ENCODE measurements around the gene CPTP. TPM values are rescaled to one million over a fixed set of nuclear protein-coding genes. Genes with fewer than 3 reads are reported as not detected.

Gene CPTP
- total RNA-seq, 6 experiments from 2014 or later: 24.6 to 31.5 (median 26.6) TPM

DNA sequence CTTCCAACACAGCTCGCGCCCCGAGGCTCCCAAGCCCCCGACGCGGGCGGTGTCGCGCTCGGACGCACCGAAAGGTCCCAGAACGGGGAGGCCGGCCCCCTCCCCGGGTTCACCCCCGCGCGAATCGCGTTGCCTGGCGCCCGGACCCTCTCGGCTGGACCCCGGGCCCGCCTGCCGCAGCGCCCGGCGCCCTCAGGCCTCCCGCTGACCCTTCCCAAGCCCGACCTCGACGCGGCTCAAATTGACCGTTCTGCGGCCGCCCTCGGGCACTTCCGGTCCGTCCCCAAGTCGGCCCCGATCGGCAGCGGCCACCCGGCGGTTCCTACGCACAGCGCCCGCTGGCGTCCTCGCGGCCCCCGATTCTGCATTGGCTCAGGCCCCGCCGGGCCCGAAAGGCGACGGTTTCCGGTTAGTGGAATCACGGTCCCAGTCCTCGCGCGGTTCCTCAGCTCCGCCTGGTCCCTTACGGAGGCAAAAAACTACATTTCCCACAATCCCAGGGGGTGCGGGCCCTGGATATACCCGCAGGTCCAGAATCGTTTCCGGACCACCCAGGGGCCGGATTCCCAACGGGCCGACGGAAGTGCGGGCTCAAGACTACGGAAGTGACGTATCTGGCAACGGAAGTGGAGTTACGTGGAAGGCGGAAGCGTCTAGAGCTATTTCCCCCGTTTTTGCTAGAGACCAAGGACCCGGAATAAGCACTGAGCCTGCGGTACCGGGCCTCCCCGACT is 50.5 kb downstream of the CPTP start, which contains the start of gene AURKAIP1:
AURKAIP1 (minus strand) TSS at position 279 of the 734 bp plus-strand sequence. CDS start 451 bp downstream, outside the sequence.
- Mint-ChIP-seq H3K27me3 (ENCODE audit: insufficient read depth) (no peaks in the 10 kb centered on the region), H3K4me1 (ENCODE audit: low read depth) (peaks cover 11% of the 10 kb centered on the region; the same call in 1 of the 2 replicates), H3K9me3 (no peaks in the 10 kb centered on the region), H3K4me3 (peak within 1 kb of the TSS; percentile 91), H3K36me3 (ENCODE audit: low read depth) (no peaks in the 10 kb centered on the region), H3K27ac (peak within 1 kb of the TSS; percentile 96)
- peak; percentile 100 for DNase-seq
- TF ChIP-seq, protein P1, sequence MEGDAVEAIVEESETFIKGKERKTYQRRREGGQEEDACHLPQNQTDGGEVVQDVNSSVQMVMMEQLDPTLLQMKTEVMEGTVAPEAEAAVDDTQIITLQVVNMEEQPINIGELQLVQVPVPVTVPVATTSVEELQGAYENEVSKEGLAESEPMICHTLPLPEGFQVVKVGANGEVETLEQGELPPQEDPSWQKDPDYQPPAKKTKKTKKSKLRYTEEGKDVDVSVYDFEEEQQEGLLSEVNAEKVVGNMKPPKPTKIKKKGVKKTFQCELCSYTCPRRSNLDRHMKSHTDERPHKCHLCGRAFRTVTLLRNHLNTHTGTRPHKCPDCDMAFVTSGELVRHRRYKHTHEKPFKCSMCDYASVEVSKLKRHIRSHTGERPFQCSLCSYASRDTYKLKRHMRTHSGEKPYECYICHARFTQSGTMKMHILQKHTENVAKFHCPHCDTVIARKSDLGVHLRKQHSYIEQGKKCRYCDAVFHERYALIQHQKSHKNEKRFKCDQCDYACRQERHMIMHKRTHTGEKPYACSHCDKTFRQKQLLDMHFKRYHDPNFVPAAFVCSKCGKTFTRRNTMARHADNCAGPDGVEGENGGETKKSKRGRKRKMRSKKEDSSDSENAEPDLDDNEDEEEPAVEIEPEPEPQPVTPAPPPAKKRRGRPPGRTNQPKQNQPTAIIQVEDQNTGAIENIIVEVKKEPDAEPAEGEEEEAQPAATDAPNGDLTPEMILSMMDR (IDR thresholded peaks at IDR 0.05): peak; percentile 75

DNA sequence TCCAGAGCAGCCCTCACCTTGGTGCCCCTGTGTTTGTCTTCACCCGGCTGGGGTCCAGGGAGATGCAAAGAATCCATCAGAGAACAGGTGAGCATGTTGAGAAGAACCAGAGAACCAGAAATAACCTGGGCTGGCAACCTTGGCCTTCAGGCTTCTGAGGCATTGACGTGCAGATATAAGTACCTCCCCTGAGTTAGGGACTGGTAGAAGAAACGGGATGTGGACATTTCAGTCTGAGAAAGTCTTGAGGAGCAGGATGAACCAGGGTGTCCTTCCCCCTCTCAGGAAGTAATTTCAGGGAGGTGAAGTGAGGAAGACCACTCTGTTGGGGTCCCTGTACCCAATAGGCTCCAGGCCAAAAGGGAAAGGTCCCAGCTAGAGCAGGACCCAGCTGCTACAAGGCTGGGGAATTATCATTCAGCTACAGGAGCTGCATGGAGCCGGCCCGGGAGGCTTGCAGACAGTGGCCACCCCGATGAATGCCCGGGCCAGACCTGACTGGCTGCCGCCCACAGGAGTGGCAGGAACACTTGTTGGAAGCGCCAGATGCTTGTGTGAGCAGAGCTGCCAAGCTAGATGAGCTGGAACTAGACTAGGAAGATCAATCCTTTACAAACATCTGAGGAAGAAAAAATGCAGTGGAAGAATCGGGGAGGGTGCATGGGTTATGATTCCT is 52.1 kb downstream of the CPTP start:
- no peak for DNase-seq
- peak overlapping the region; percentile 77 for H3K27ac Mint-ChIP-seq
- H3K4me1 Mint-ChIP-seq (ENCODE audit: low read depth): peaks cover 11% of the 10 kb centered on the region; the same call in 1 of the 2 replicates
- peak overlapping the region; percentile 91; the same call in 1 of the 2 replicates for H3K4me3 Mint-ChIP-seq
- TF ChIP-seq, protein P1 (IDR thresholded peaks at IDR 0.05): no peak
- no peaks in the 10 kb centered on the region for H3K27me3 Mint-ChIP-seq (ENCODE audit: insufficient read depth)
- H3K9me3 Mint-ChIP-seq: no peaks in the 10 kb centered on the region
- no peaks in the 10 kb centered on the region for H3K36me3 Mint-ChIP-seq (ENCODE audit: low read depth)

DNA sequence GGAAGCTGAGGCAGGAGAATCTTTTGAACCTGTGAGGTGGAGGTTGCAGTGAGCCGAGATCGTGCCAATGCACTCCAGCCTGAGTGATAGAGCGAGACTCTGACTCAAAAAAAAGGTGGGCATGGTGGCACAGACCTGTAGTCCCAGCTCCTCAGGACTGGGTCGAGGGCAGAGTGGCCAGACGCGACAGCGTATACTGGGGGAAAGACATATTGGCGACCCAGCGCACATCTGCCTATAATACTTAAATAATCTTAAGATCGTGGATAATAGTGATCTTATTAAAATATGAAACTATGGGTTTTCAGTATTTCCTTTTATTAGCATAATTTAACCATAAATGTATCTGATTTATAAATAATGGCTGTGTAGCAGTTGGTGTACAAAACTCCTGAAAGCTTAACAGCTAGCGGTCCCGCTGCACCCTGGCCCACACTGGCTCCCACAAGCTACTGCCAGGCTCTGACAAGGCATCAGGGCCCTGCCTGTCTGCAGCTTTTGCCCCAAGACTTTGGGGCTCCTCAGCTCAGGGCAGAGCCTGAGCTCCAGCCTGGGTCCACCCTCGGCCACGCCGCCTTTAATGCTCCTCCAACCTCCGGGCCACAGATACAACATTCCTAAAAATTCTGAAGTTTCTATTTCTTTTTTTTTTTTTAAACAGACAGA is 53.1 kb downstream of the CPTP start:
- TF ChIP-seq, protein P1 (IDR thresholded peaks at IDR 0.05): no peak
- Mint-ChIP-seq H3K36me3 (ENCODE audit: low read depth) (no peaks in the 10 kb centered on the region), H3K27ac (no peak overlapping the region), H3K27me3 (ENCODE audit: insufficient read depth) (no peaks in the 10 kb centered on the region), H3K4me3 (no peak overlapping the region), H3K9me3 (no peaks in the 10 kb centered on the region), H3K4me1 (ENCODE audit: low read depth) (peaks cover 6% of the 10 kb centered on the region; the same call in 1 of the 2 replicates)
- DNase-seq: no peak

Small RNA genes lying within 50 kb of the gene (microRNA-seq; reads per million reads assigned to microRNA genes)
- gene MIR6726 (20.1 reads per million, percentile 26 among the genes with 10 or more reads in this experiment), gene MIR6727 (4.6 reads per million), gene MIR6808 (2.3 reads per million)

Other genes with a start within 250 kb of the CPTP start
- 10 to 100 TPM in 1 of 6 experiments, 1 to 10 TPM in 5; 8.7 to 10.3 (median 9.6) TPM for gene C1orf159, start 208.7 kb upstream of the CPTP start, total RNA-seq (2021; fragmentation: NEBNext Ultra II Directional; extraction: Animal tissue kit (Norgen Biotek cat#: 25700))
- not detected for gene TTLL10, start 150.9 kb upstream of the CPTP start, total RNA-seq (2021; fragmentation: NEBNext Ultra II Directional; extraction: Animal tissue kit (Norgen Biotek cat#: 25700))
- not detected for gene TNFRSF18, start 118.2 kb upstream of the CPTP start, total RNA-seq (2021; fragmentation: NEBNext Ultra II Directional; extraction: Animal tissue kit (Norgen Biotek cat#: 25700))
- gene TNFRSF4, start 110.6 kb upstream of the CPTP start, total RNA-seq (2021; fragmentation: NEBNext Ultra II Directional; extraction: Animal tissue kit (Norgen Biotek cat#: 25700)): under 1 TPM in 1 of 6 experiments, not detected in 5; 0.17 TPM
- gene SDF4, start 92.8 kb upstream of the CPTP start, total RNA-seq (2021; fragmentation: NEBNext Ultra II Directional; extraction: Animal tissue kit (Norgen Biotek cat#: 25700)): 100 to 1,000 TPM; 182 to 231 (median 196) TPM
- 10 to 100 TPM; 24.5 to 35.7 (median 25.8) TPM for gene B3GALT6, start 92.6 kb upstream of the CPTP start, total RNA-seq (2021; fragmentation: NEBNext Ultra II Directional; extraction: Animal tissue kit (Norgen Biotek cat#: 25700))
- 1 to 10 TPM in 3 of 6 experiments, under 1 TPM in 3; 0.31 to 1.7 (median 1.1) TPM for gene C1QTNF12, start 78.1 kb upstream of the CPTP start, total RNA-seq (2021; fragmentation: NEBNext Ultra II Directional; extraction: Animal tissue kit (Norgen Biotek cat#: 25700))
- gene UBE2J2, start 50.9 kb upstream of the CPTP start, total RNA-seq (2021; fragmentation: NEBNext Ultra II Directional; extraction: Animal tissue kit (Norgen Biotek cat#: 25700)): 10 to 100 TPM; 56.2 to 67.9 (median 61.1) TPM
- 1 to 10 TPM; 1.4 to 3.0 (median 2.0) TPM for gene SCNN1D, start 44.4 kb upstream of the CPTP start, total RNA-seq (2021; fragmentation: NEBNext Ultra II Directional; extraction: Animal tissue kit (Norgen Biotek cat#: 25700))
- 10 to 100 TPM; 39.4 to 50.8 (median 42.6) TPM for gene ACAP3, start 16.9 kb upstream of the CPTP start, total RNA-seq (2021; fragmentation: NEBNext Ultra II Directional; extraction: Animal tissue kit (Norgen Biotek cat#: 25700))
- gene PUSL1, start 16.2 kb upstream of the CPTP start, total RNA-seq (2021; fragmentation: NEBNext Ultra II Directional; extraction: Animal tissue kit (Norgen Biotek cat#: 25700)): 10 to 100 TPM; 23.5 to 28.7 (median 25.6) TPM
- gene INTS11, start 142 bp upstream of the CPTP start, total RNA-seq (2021; fragmentation: NEBNext Ultra II Directional; extraction: Animal tissue kit (Norgen Biotek cat#: 25700)): 10 to 100 TPM; 65.6 to 78.3 (median 69.8) TPM
- under 1 TPM; 0.07 to 0.20 (median 0.13) TPM for gene TAS1R3, start 6.5 kb downstream of the CPTP start, total RNA-seq (2021; fragmentation: NEBNext Ultra II Directional; extraction: Animal tissue kit (Norgen Biotek cat#: 25700))
- 10 to 100 TPM; 73.8 to 96.6 (median 74.5) TPM for gene DVL1, start 24.6 kb downstream of the CPTP start, total RNA-seq (2021; fragmentation: NEBNext Ultra II Directional; extraction: Animal tissue kit (Norgen Biotek cat#: 25700))
- 100 to 1,000 TPM; 438 to 570 (median 524) TPM for gene MXRA8, start 33.8 kb downstream of the CPTP start, total RNA-seq (2021; fragmentation: NEBNext Ultra II Directional; extraction: Animal tissue kit (Norgen Biotek cat#: 25700))
- gene AURKAIP1, start 50.4 kb downstream of the CPTP start, total RNA-seq (2021; fragmentation: NEBNext Ultra II Directional; extraction: Animal tissue kit (Norgen Biotek cat#: 25700)): 100 to 1,000 TPM; 178 to 206 (median 196) TPM
- 100 to 1,000 TPM in 5 of 6 experiments, 10 to 100 TPM in 1; 96.2 to 115 (median 104) TPM for gene CCNL2, start 74.5 kb downstream of the CPTP start, total RNA-seq (2021; fragmentation: NEBNext Ultra II Directional; extraction: Animal tissue kit (Norgen Biotek cat#: 25700))
- 100 to 1,000 TPM; 131 to 154 (median 141) TPM for gene MRPL20, start 82.5 kb downstream of the CPTP start, total RNA-seq (2021; fragmentation: NEBNext Ultra II Directional; extraction: Animal tissue kit (Norgen Biotek cat#: 25700))
- under 1 TPM in 2 of 6 experiments, not detected in 4; 0.14 TPM for gene ANKRD65, start 96.5 kb downstream of the CPTP start, total RNA-seq (2021; fragmentation: NEBNext Ultra II Directional; extraction: Animal tissue kit (Norgen Biotek cat#: 25700))
- under 1 TPM in 5 of 6 experiments, not detected in 1; 0.12 to 0.33 (median 0.24) TPM for gene VWA1, start 110.9 kb downstream of the CPTP start, total RNA-seq (2021; fragmentation: NEBNext Ultra II Directional; extraction: Animal tissue kit (Norgen Biotek cat#: 25700))
- gene ATAD3C, start 124.9 kb downstream of the CPTP start, total RNA-seq (2021; fragmentation: NEBNext Ultra II Directional; extraction: Animal tissue kit (Norgen Biotek cat#: 25700)): under 1 TPM in 1 of 6 experiments, not detected in 5; 0.09 TPM
- gene ATAD3B, start 147.0 kb downstream of the CPTP start, total RNA-seq (2021; fragmentation: NEBNext Ultra II Directional; extraction: Animal tissue kit (Norgen Biotek cat#: 25700)): 10 to 100 TPM; 21.0 to 24.8 (median 23.0) TPM
- gene ATAD3A, start 187.4 kb downstream of the CPTP start, total RNA-seq (2021; fragmentation: NEBNext Ultra II Directional; extraction: Animal tissue kit (Norgen Biotek cat#: 25700)): 10 to 100 TPM; 48.7 to 61.5 (median 54.0) TPM
- gene TMEM240, start 215.8 kb downstream of the CPTP start, total RNA-seq (2021; fragmentation: NEBNext Ultra II Directional; extraction: Animal tissue kit (Norgen Biotek cat#: 25700)): 1 to 10 TPM; 2.8 to 5.1 (median 4.1) TPM

Measured in HFFc6 (cell line).